Fibroblast of lung (primary cell): Measurements from ENCODE around the gene RIGI. TPM values are rescaled to one million over a fixed set of nuclear protein-coding genes. Genes with fewer than 3 reads are reported as not detected.
"Not testable (repeated sequence)": the region's sequence is repeated elsewhere in the genome, so short reads cannot be mapped to it uniquely, and the experiment has no call there.

ENCODE experiments used
- DNase-seq, 2 donors: peaks; one replicate each; pipeline versions ENCODE4 v3.0.0 to v3.0.0-alpha.2; 2010; ENCODE audit warnings: low read depth in 2 of 2
- H2AFZ ChIP-seq: 2 replicates; pipeline ENCODE4 v1.5.1; 2012; ENCODE audit warnings: low read length, control low read depth, inconsistent platforms
- H3K27ac ChIP-seq: 2 replicates; pipeline ENCODE4 v1.5.1; 2011; ENCODE audit warnings: low read length, control low read depth; ENCODE audit not compliant: insufficient read depth
- H3K27me3 ChIP-seq: 2 replicates; pipeline ENCODE4 v1.5.1; 2011; ENCODE audit warnings: mild to moderate bottlenecking, low read length; ENCODE audit not compliant: control insufficient read depth, insufficient read depth
- H3K36me3 ChIP-seq: 2 replicates; pipeline ENCODE4 v1.5.1; 2011; ENCODE audit warnings: low read length; ENCODE audit not compliant: control insufficient read depth, insufficient read depth
- H3K4me1 ChIP-seq: 2 replicates; pipeline ENCODE4 v1.5.1; 2011; ENCODE audit warnings: low read length; ENCODE audit not compliant: control insufficient read depth, insufficient read depth; ENCODE audit errors: extremely low read depth
- H3K4me2 ChIP-seq: 2 replicates; pipeline ENCODE4 v1.5.1; 2011; ENCODE audit warnings: low read length, control low read depth; ENCODE audit not compliant: insufficient read depth; ENCODE audit errors: extremely low read depth
- H3K4me3 ChIP-seq, 4 experiments: fragments of 200-600 bp in 1 of 4; sonication (generic) in 1 of 4; replicated peaks in 1 of 4; 2 replicates each; pipeline ENCODE4 v1.5.1; 2011 to 2016; ENCODE audit warnings: low read length in 4 of 4, low read depth in 3 of 4, mild to moderate bottlenecking in 3 of 4, control low read depth in 2 of 4, inconsistent platforms in 1 of 4, mixed read lengths in 1 of 4; ENCODE audit not compliant: insufficient read depth in 1 of 4; ENCODE audit errors: control extremely low read depth in 1 of 4
- H3K79me2 ChIP-seq: 2 replicates; pipeline ENCODE4 v1.5.1; 2012; ENCODE audit warnings: mild to moderate bottlenecking, low read length, inconsistent platforms; ENCODE audit not compliant: control insufficient read depth, insufficient read depth
- H3K9ac ChIP-seq: 2 replicates; pipeline ENCODE4 v1.5.1; 2011; ENCODE audit warnings: mild to moderate bottlenecking, low read length, control low read depth; ENCODE audit not compliant: insufficient read depth
- H3K9me3 ChIP-seq: 2 replicates; pipeline ENCODE4 v1.5.1; 2012; ENCODE audit warnings: low read depth, low read length; ENCODE audit not compliant: control insufficient read depth, insufficient read depth
- H4K20me1 ChIP-seq: 2 replicates; pipeline ENCODE4 v1.5.1; 2011; ENCODE audit warnings: low read length; ENCODE audit not compliant: control insufficient read depth, insufficient read depth; ENCODE audit errors: extremely low read depth
- EZH2 ChIP-seq: IDR thresholded peaks from 2 replicates; pipeline ENCODE4 v1.5.1; 2012; ENCODE audit warnings: low read length, control low read depth, mild to moderate bottlenecking; ENCODE audit errors: missing control alignments
- polyA plus RNA-seq, 2 donors: library from polyadenylated mRNA; depleted of rRNA in 1 of 2; stranded (reverse) in 1 of 2; unstranded in 1 of 2; fragments of >200 nt; gene quantifications; 2 replicates each; pipeline ENCODE4 v1.2.1, GENCODE V29; 2011 to 2012; ENCODE audit warnings: missing spikeins in 1 of 2
- total RNA-seq: library from RNA; depleted of rRNA; stranded (reverse); fragments of >200 nt; gene quantifications from 2 replicates; pipeline ENCODE4 v1.2.1, GENCODE V29; 2014
- TF ChIP-seq, protein P1 (sequence below), 2 donors: IDR thresholded peaks in 1 of 2; conservative IDR thresholded peaks in 1 of 2; 1 replicate in 1 of 2; 2 replicates in 1 of 2; pipeline ENCODE4 v1.5.1; 2011 to 2012; ENCODE audit warnings: low read length in 2 of 2, control low read depth in 1 of 2, inconsistent platforms in 1 of 2, low read depth in 1 of 2, mild to moderate bottlenecking in 1 of 2

RIGI gene
- total and polyA plus RNA-seq, 2 donors (not counting 1 experiment from before 2014, with no cell fraction given) = 8.8 to 13.2 TPM

DNA sequence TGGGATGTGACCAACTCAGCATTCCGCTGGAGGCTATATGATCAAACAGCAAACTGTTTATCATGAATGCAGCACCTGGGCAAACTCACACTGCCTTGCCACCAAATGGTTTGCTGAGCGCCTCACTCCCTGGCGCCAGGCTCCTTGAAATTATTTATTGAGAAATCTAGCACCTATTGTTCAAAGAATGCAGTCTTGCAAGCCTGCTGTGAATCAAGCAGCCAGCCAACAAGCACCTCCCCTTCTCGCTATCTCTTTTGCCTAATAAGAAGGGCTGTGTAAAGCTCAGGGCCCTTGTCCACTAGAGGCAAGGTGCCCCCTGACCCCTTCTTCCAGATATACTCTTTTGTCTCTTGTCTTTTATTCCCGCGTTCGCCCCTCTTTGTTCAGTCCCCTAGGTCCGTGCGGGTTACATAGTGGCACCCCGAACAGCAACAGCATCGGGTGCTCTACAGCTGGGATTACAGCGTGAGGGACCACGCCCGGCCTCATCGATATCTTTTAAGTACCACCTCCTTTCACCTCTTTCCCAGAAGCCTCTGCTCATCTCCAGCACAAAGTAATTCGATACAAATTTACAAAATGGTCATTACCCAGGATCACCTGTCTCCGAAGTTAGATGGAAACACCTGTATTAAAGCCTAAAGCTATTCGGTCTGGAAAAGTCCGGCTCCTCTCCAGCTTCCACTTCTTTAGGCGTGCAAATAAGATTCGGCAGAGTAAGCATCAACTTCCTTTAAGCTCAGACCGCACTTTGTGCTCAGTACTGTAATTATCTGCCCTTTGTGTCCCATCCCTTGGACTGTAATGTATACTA lies 896 bp downstream of the RIGI start:
- Histone ChIP-seq H3K9ac (peak overlapping the region; percentile 39), H3K36me3 (no peaks in the 10 kb centered on the region), H3K4me2 (peak overlapping the region; percentile 74), H2AFZ (peak overlapping the region; percentile 56), H3K27ac (peak overlapping the region; percentile 55), H3K9me3 (no peaks in the 10 kb centered on the region), H3K27me3 (no peaks in the 10 kb centered on the region), H3K79me2 (peaks cover 14% of the 10 kb centered on the region), H3K4me3 (peak overlapping the region; percentile 57 to 93 (median 87)), H3K4me1 (no peaks in the 10 kb centered on the region), H4K20me1 (no peaks in the 10 kb centered on the region)
- DNase-seq = peak; percentile 23 to 27
- no peak for TF ChIP-seq EZH2
- TF ChIP-seq, protein P1, sequence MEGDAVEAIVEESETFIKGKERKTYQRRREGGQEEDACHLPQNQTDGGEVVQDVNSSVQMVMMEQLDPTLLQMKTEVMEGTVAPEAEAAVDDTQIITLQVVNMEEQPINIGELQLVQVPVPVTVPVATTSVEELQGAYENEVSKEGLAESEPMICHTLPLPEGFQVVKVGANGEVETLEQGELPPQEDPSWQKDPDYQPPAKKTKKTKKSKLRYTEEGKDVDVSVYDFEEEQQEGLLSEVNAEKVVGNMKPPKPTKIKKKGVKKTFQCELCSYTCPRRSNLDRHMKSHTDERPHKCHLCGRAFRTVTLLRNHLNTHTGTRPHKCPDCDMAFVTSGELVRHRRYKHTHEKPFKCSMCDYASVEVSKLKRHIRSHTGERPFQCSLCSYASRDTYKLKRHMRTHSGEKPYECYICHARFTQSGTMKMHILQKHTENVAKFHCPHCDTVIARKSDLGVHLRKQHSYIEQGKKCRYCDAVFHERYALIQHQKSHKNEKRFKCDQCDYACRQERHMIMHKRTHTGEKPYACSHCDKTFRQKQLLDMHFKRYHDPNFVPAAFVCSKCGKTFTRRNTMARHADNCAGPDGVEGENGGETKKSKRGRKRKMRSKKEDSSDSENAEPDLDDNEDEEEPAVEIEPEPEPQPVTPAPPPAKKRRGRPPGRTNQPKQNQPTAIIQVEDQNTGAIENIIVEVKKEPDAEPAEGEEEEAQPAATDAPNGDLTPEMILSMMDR (conservative IDR thresholded peaks at IDR 0.05 in 1 of 2, IDR thresholded peaks at IDR 0.05 in 1 of 2; ENCODE audit: low read depth in 1 of 2, low read length in 2 of 2) = no peak

DNA sequence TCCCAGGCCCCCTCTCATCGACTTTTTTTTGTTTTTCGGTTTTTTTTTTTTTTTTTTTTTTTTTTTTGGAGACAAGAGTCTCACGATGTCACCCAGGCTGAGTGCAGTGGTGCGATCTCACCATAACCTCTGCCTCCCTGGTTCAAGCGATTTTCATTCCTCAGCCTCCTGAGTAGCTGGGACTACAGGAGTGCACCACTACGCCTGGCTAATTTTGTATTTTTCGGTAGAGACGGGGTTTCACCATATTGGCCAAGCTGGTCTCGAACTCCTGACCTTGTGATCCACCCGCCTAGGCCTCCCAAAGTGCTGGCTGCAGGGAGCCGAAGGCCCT lies 1.5 kb downstream of the RIGI start:
- H3K4me2 ChIP-seq = peak overlapping the region; percentile 74
- H3K9ac ChIP-seq, H3K4me1 ChIP-seq, DNase-seq, H3K9me3 ChIP-seq, H3K27ac ChIP-seq, H2AFZ ChIP-seq, H4K20me1 ChIP-seq, H3K36me3 ChIP-seq, H3K27me3 ChIP-seq: not testable (repeated sequence)
- H3K4me3 ChIP-seq = peak overlapping the region; percentile 57 to 93 (median 87)
- H3K79me2 ChIP-seq = peaks cover 14% of the 10 kb centered on the region

DNA sequence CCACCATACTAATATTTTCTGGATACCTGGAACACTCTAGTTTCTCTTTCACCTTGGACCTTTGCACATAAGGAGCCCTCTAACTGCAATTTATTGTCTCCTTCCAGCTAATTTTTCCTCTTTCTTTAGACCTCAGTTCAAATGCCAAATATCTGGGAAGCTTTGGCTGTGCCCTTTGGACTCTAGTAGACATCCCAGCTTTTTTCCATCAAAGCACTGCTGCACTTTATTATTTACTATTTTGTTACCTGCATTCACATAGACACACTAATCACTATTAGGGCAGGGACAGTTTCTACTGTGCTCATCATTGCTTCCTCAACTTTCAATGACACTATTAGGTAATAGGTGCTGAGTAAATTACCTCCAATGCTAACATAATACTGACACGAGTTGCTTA lies 2.1 kb downstream of the RIGI start:
- DNase-seq = no peak
- H3K4me1 ChIP-seq = no peaks in the 10 kb centered on the region
- H3K27me3 ChIP-seq = no peaks in the 10 kb centered on the region
- H3K9me3 ChIP-seq = no peaks in the 10 kb centered on the region
- H3K9ac ChIP-seq = no peak overlapping the region
- TF ChIP-seq, protein P1 (conservative IDR thresholded peaks at IDR 0.05 in 1 of 2, IDR thresholded peaks at IDR 0.05 in 1 of 2; ENCODE audit: low read depth in 1 of 2, low read length in 2 of 2) = no peak
- TF ChIP-seq EZH2 = no peak
- no peak overlapping the region for H2AFZ ChIP-seq
- H3K79me2 ChIP-seq = peaks cover 14% of the 10 kb centered on the region
- no peak overlapping the region for H3K27ac ChIP-seq
- no peaks in the 10 kb centered on the region for H3K36me3 ChIP-seq
- no peaks in the 10 kb centered on the region for H4K20me1 ChIP-seq
- H3K4me2 ChIP-seq = peak overlapping the region; percentile 8
- H3K4me3 ChIP-seq = no peak overlapping the region
